B cell (primary cell): Measurements from ENCODE around the gene RERG. TPM values are rescaled to one million over a fixed set of nuclear protein-coding genes. Genes with fewer than 3 reads are reported as not detected.

Source experiments
- ATAC-seq: fragments of 200-7000 bp; cut with Tn5 transposase; one replicate; pipeline ENCODE4 v1.10.0; 2021; ENCODE audit warnings: low read depth, mild to moderate bottlenecking, moderate number of reproducible peaks, moderate library complexity
- CTCF ChIA-PET: fragments of 350-600 bp; sonication (Branson Sonifier 250); formaldehyde crosslinking; loops from one replicate; lab custom pipeline; 2021; ENCODE audit warnings: antibody characterized with exemption, inconsistent platforms; lab: Charles Lee
- POLR2A ChIA-PET: fragments of 350-600 bp; sonication (Branson Sonifier 250); formaldehyde crosslinking; loops from one replicate; lab custom pipeline; 2021; ENCODE audit warnings: antibody characterized with exemption; lab: Charles Lee
- DNase-seq: peaks from one replicate; pipeline ENCODE4 v3.0.0; 2013
- H2AFZ ChIP-seq: 2 replicates; pipeline ENCODE4 v1.6.1; 2012; ENCODE audit warnings: mild to moderate bottlenecking, low read depth, low read length; ENCODE audit not compliant: insufficient read depth, poor library complexity, severe bottlenecking
- H3K27ac ChIP-seq, 2 donors: 1 replicate in 1 of 2; 2 replicates in 1 of 2; pipeline ENCODE4 v1.5.1; 2012 to 2013; ENCODE audit warnings: low read length in 2 of 2, mild to moderate bottlenecking in 2 of 2, moderate library complexity in 1 of 2
- H3K27me3 ChIP-seq, 4 experiments: fragments of 200-600 bp in 1 of 4; sonication (generic) in 1 of 4; replicated peaks in 1 of 4; 1 replicate in 2 of 4; 2 replicates in 2 of 4; pipeline versions ENCODE4 v1.6.1 to v1.7.0; 2013 to 2016; ENCODE audit warnings: low read length in 3 of 4, mild to moderate bottlenecking in 2 of 4, mixed read lengths in 1 of 4, moderate library complexity in 1 of 4; ENCODE audit not compliant: insufficient read depth in 4 of 4, control insufficient read depth in 3 of 4; ENCODE audit errors: control extremely low read depth in 1 of 4
- H3K36me3 ChIP-seq, 2 experiments: replicated peaks in 1 of 2; 1 replicate in 1 of 2; 2 replicates in 1 of 2; pipeline versions ENCODE4 v1.6.1 to v1.7.1; 2013; ENCODE audit warnings: low read length in 1 of 2; ENCODE audit not compliant: insufficient read depth in 2 of 2, control insufficient read depth in 1 of 2; ENCODE audit errors: control extremely low read depth in 1 of 2, extremely low read depth in 1 of 2
- H3K4me1 ChIP-seq, 2 donors: fragments of 200-600 bp in 1 of 2; sonication (generic) in 1 of 2; 1 replicate in 1 of 2; 2 replicates in 1 of 2; pipeline versions ENCODE4 v1.5.1 to v1.6.1; 2013 to 2017; ENCODE audit warnings: low read length in 2 of 2; ENCODE audit not compliant: control insufficient read depth in 2 of 2, insufficient read depth in 2 of 2
- H3K4me2 ChIP-seq: replicated peaks from 2 replicates; pipeline ENCODE3; 2012; ENCODE audit warnings: mild to moderate bottlenecking, low read depth, low read length; ENCODE audit not compliant: poor library complexity, severe bottlenecking
- H3K4me3 ChIP-seq, 5 experiments: fragments of 200-600 bp in 1 of 5; sonication (generic) in 1 of 5; 1 replicate in 3 of 5; 2 replicates in 2 of 5; pipeline versions ENCODE4 v1.5.1 to v1.7.0; 2011 to 2016; ENCODE audit warnings: low read length in 4 of 5, mild to moderate bottlenecking in 4 of 5, low read depth in 2 of 5, control low read depth in 1 of 5, moderate library complexity in 1 of 5; ENCODE audit not compliant: insufficient read depth in 1 of 5; ENCODE audit errors: control extremely low read depth in 1 of 5, extremely low read depth in 1 of 5
- H3K79me2 ChIP-seq: fragments of 200-600 bp; sonication (generic); one replicate; pipeline ENCODE4 v1.6.0; 2016; ENCODE audit warnings: low read length; ENCODE audit not compliant: control insufficient read depth, insufficient read depth
- H3K9ac ChIP-seq: fragments of 200-600 bp; sonication (generic); 2 replicates; pipeline ENCODE4 v1.6.1; 2017; ENCODE audit warnings: mild to moderate bottlenecking, low read length, moderate library complexity
- H3K9me3 ChIP-seq, 3 donors: one replicate each; pipeline versions ENCODE4 v1.6.1 to v1.7.1; 2013; ENCODE audit warnings: low read length in 2 of 3; ENCODE audit not compliant: control insufficient read depth in 2 of 3, insufficient read depth in 1 of 3; ENCODE audit errors: control extremely low read depth in 1 of 3
- H4K20me1 ChIP-seq: 2 replicates; pipeline ENCODE4 v1.6.0; 2012; ENCODE audit warnings: mild to moderate bottlenecking, low read length; ENCODE audit not compliant: insufficient read depth, control insufficient read depth, poor library complexity, severe bottlenecking
- H3K27ac Mint-ChIP-seq: one replicate; pipeline ENCODE4 v1.8.0; 2021; ENCODE audit warnings: mixed read lengths
- H3K27me3 Mint-ChIP-seq: one replicate; pipeline ENCODE4 v1.8.0; 2021; ENCODE audit warnings: mixed read lengths
- H3K4me1 Mint-ChIP-seq: one replicate; pipeline ENCODE4 v1.8.0; 2021; ENCODE audit warnings: mixed read lengths
- H3K4me3 Mint-ChIP-seq: one replicate; pipeline ENCODE4 v1.8.0; 2021; ENCODE audit warnings: mixed read lengths
- H3K9me3 Mint-ChIP-seq: one replicate; pipeline ENCODE4 v1.8.0; 2022; ENCODE audit warnings: mixed read lengths; ENCODE audit not compliant: insufficient read depth
- CTCF ChIP-seq: fragments of 200-600 bp; IDR thresholded peaks from one replicate; pipeline ENCODE4 v1.8.0; 2022; ENCODE audit warnings: antibody characterized with exemption, mild to moderate bottlenecking
- EZH2 ChIP-seq: IDR thresholded peaks from 2 replicates; pipeline ENCODE4 v1.6.1; 2012; ENCODE audit warnings: borderline replicate concordance, low read depth, mild to moderate bottlenecking, moderate library complexity, low read length; ENCODE audit not compliant: insufficient read depth, poor library complexity, severe bottlenecking
- WGBS: methylation state at CpG from one replicate; pipeline ENCODE4 v1.1.5; 2013; ENCODE audit warnings: missing lambda C conversion rate; ENCODE audit not compliant: insufficient coverage; 5-methylcytosine and 5-hydroxymethylcytosine counted together
- intact Hi-C: fragments of 100-400 bp; cut with micrococcal nuclease; formaldehyde crosslinking; loops from one replicate; pipeline ENCODE4 v1.10.0; 2022
- polyA plus RNA-seq: library from polyadenylated mRNA; depleted of rRNA; stranded (reverse); fragments of >200 nt; gene quantifications from 2 replicates; pipeline ENCODE4 v1.2.3, GENCODE V29; 2012
- total RNA-seq, 2 donors: library from RNA; stranded (reverse); fragments of 120-200 nt in 1 of 2; gene quantifications; 1 replicate in 1 of 2; 2 replicates in 1 of 2; pipeline versions ENCODE4 v1.2.3 to v1.2.4, GENCODE V29; 2013 to 2022

The RERG gene
- total and polyA plus RNA-seq, 2 donors (not counting 1 experiment from before 2014, with no cell fraction given): not detected

- POLR2A ChIA-PET: no interaction called here
- ATAC-seq: no peak
- no peak overlapping the region for H3K27ac ChIP-seq
Observed at GRCh38 chr12:15192720-15193119, 28.5 kb downstream of the RERG start.

GRCh38 chr12:15188127-15188526, 33.1 kb downstream of the RERG start:
- intact Hi-C loops: no loop called here
- TF ChIP-seq CTCF (no peak), EZH2 (no peak)
- Histone ChIP-seq H3K9me3 (no peaks in the 10 kb centered on the region), H3K9ac (no peak overlapping the region), H3K79me2 (no peaks in the 10 kb centered on the region), H3K27me3 (peaks cover 0 to 3% (median 0%) of the 10 kb centered on the region in 4 experiments), H3K4me1 (no peaks in the 10 kb centered on the region), H3K27ac (no peak overlapping the region), H3K36me3 (no peaks in the 10 kb centered on the region), H3K4me3 (no peak overlapping the region), H2AFZ (no peak overlapping the region), H3K4me2 (no peak overlapping the region), H4K20me1 (no peaks in the 10 kb centered on the region)
- Mint-ChIP-seq H3K4me3 (no peak overlapping the region), H3K27ac (no peak overlapping the region), H3K27me3 (peaks cover 18% of the 10 kb centered on the region), H3K9me3 (no peaks in the 10 kb centered on the region), H3K4me1 (no peaks in the 10 kb centered on the region)
- WGBS: 88% methylated on average over 1 of the region's 3 CpGs
- CTCF ChIA-PET: no interaction called here
- no peak for ATAC-seq
- POLR2A ChIA-PET: no interaction called here
- no peak for DNase-seq

More at GRCh38 chr12:15192720-15193119, 28.5 kb downstream of the RERG start:
- Mint-ChIP-seq H3K27ac (no peak overlapping the region), H3K27me3 (peaks cover 20% of the 10 kb centered on the region), H3K9me3 (no peaks in the 10 kb centered on the region), H3K4me1 (no peaks in the 10 kb centered on the region), H3K4me3 (no peak overlapping the region)
- H3K4me3 ChIP-seq: no peak overlapping the region
- CTCF ChIA-PET: no interaction called here
- H3K79me2 ChIP-seq: no peaks in the 10 kb centered on the region
- TF ChIP-seq CTCF (no peak), EZH2 (no peak)
- no peaks in the 10 kb centered on the region for H3K36me3 ChIP-seq
- no peaks in the 10 kb centered on the region for H3K4me1 ChIP-seq
- no peak overlapping the region for H2AFZ ChIP-seq
- H3K9me3 ChIP-seq: no peaks in the 10 kb centered on the region
- peaks cover 0 to 3% (median 0%) of the 10 kb centered on the region in 4 experiments for H3K27me3 ChIP-seq
- no peak overlapping the region for H3K4me2 ChIP-seq
- H4K20me1 ChIP-seq: no peaks in the 10 kb centered on the region
- no peak overlapping the region for H3K9ac ChIP-seq
- no peak for DNase-seq
- intact Hi-C loops: no loop called here
- WGBS: no CpG with 5 or more reads among the region's 3 CpGs
